Cardiac fibroblast (primary cell): ENCODE data around the gene RBM24.
A peak's percentile ranks its signal among the peaks of the same experiment; 100 is the strongest.

ENCODE experiments used
- DNase-seq, 2 donors: peaks; one replicate each; pipeline versions ENCODE4 v3.0.0 to v3.0.0-alpha.2; 2010; ENCODE audit warnings: low read depth in 2 of 2
- H3K4me3 ChIP-seq, 2 donors: replicated peaks in 1 of 2; 1 replicate in 1 of 2; 2 replicates in 1 of 2; pipeline ENCODE4 v1.5.1; 2011; ENCODE audit warnings: low read depth in 2 of 2, low read length in 2 of 2, mild to moderate bottlenecking in 2 of 2, moderate library complexity in 1 of 2
- CTCF ChIP-seq: IDR thresholded peaks from one replicate; pipeline ENCODE4 v1.5.1; 2011; ENCODE audit warnings: low read depth, mild to moderate bottlenecking, low read length, inconsistent platforms

RBM24 gene

GRCh38 chr6:17251953-17252352 is 29.2 kb upstream of the RBM24 start:
- H3K4me3 ChIP-seq: no peak overlapping the region
- no peak for DNase-seq

GRCh38 chr6:17258749-17259148 is 22.4 kb upstream of the RBM24 start:
- no peak for DNase-seq
- no peak for TF ChIP-seq CTCF
- no peak overlapping the region for H3K4me3 ChIP-seq

More at GRCh38 chr6:17251953-17252352, 29.2 kb upstream of the RBM24 start:
- no peak for TF ChIP-seq CTCF

GRCh38 chr6:17265570-17265969 is 15.6 kb upstream of the RBM24 start:
- no peak for TF ChIP-seq CTCF

GRCh38 chr6:17267566-17267965 is 13.6 kb upstream of the RBM24 start:
- TF ChIP-seq CTCF: no peak

More at GRCh38 chr6:17265570-17265969, 15.6 kb upstream of the RBM24 start:
- DNase-seq: no peak
- H3K4me3 ChIP-seq: no peak overlapping the region

GRCh38 chr6:17268114-17268513 is 13.0 kb upstream of the RBM24 start:
- DNase-seq: peak in 1 of 2 donors; percentile 50
- TF ChIP-seq CTCF: no peak
- no peak overlapping the region for H3K4me3 ChIP-seq

More at GRCh38 chr6:17267566-17267965, 13.6 kb upstream of the RBM24 start:
- DNase-seq: peak in 1 of 2 donors; percentile 25
- H3K4me3 ChIP-seq: no peak overlapping the region

GRCh38 chr6:17269840-17270239 is 11.3 kb upstream of the RBM24 start:
- H3K4me3 ChIP-seq: no peak overlapping the region
- peak in 1 of 2 donors; percentile 6 for DNase-seq
- TF ChIP-seq CTCF: no peak

- DNase-seq: no peak
- TF ChIP-seq CTCF: no peak
- H3K4me3 ChIP-seq: no peak overlapping the region
These were observed 9.5 kb upstream of the RBM24 start for GRCh38 chr6:17271628-17272027.
